OCI-LY3 (cell line): Measurements from ENCODE around the gene MDK.
A peak's percentile ranks its signal among the peaks of the same experiment; 100 is the strongest.

ENCODE experiments used
- H2AFZ ChIP-seq: fragments of 200-600, 300-600 bp; shearing (Covaris generic); 2 replicates; pipeline ENCODE4 v1.6.0; 2014; ENCODE audit warnings: antibody characterized with exemption, low read depth, low read length
- H3K27ac ChIP-seq: fragments of 200-600, 300-600 bp; sonication (generic); 2 replicates; pipeline ENCODE4 v1.5.1; 2014; ENCODE audit warnings: mild to moderate bottlenecking, low read length, moderate library complexity, mixed read lengths
- H3K27me3 ChIP-seq: fragments of 200-600, 300-600 bp; sonication (generic); 2 replicates; pipeline ENCODE4 v1.6.1; 2014; ENCODE audit warnings: low read depth, low read length, mixed read lengths
- H3K36me3 ChIP-seq: fragments of 200-600, 300-600 bp; sonication (generic); replicated peaks from 2 replicates; pipeline ENCODE3; 2014; ENCODE audit warnings: low read depth, low read length, mixed read lengths
- H3K4me1 ChIP-seq: fragments of 300-600, 200-600 bp; sonication (generic); 2 replicates; pipeline ENCODE4 v1.6.1; 2014; ENCODE audit warnings: low read length, mixed read lengths
- H3K4me2 ChIP-seq: fragments of 200-600, 300-600 bp; sonication (generic); 2 replicates; pipeline ENCODE4 v1.6.1; 2014; ENCODE audit warnings: low read length, mixed read lengths
- H3K4me3 ChIP-seq: fragments of 300-600, 200-600 bp; sonication (generic); 2 replicates; pipeline ENCODE4 v1.5.1; 2014; ENCODE audit warnings: antibody characterized with exemption, mild to moderate bottlenecking, low read length, moderate library complexity
- H3K79me2 ChIP-seq: fragments of 300-600, 200-600 bp; shearing (Covaris generic); 2 replicates; pipeline ENCODE4 v1.6.1; 2014; ENCODE audit warnings: mild to moderate bottlenecking, low read length, mixed read lengths
- H3K9ac ChIP-seq: fragments of 300-600, 200-600 bp; shearing (Covaris generic); 2 replicates; pipeline ENCODE4 v1.6.0; 2014; ENCODE audit warnings: mild to moderate bottlenecking, low read length, moderate library complexity
- H3K9me3 ChIP-seq: fragments of 200-600, 300-600 bp; shearing (Covaris generic); 2 replicates; pipeline ENCODE4 v1.6.1; 2014; ENCODE audit warnings: low read length, mixed read lengths; ENCODE audit not compliant: insufficient read depth
- H4K20me1 ChIP-seq: fragments of 200-600, 300-600 bp; sonication (generic); 2 replicates; pipeline ENCODE4 v1.6.1; 2016; ENCODE audit warnings: low read length, mixed read lengths; ENCODE audit not compliant: insufficient read depth
- CTCF ChIP-seq: fragments of 200-600, 300-600 bp; sonication (generic); IDR thresholded peaks from 2 replicates; pipeline ENCODE4 v1.5.1; 2014; ENCODE audit warnings: antibody characterized with exemption, low read length, low read depth
- EZH2phosphoT487 ChIP-seq: fragments of 200-600 bp; shearing (Covaris generic); IDR thresholded peaks from 2 replicates; pipeline ENCODE4 v1.6.1; 2018; ENCODE audit warnings: antibody characterized with exemption, mixed run types, low read depth

MDK gene

GRCh38 chr11:46366260-46366659 lies 15.2 kb upstream of the MDK start:
- no peak overlapping the region for H3K4me2 ChIP-seq
- H3K9me3 ChIP-seq, result no peaks in the 10 kb centered on the region
- no peak overlapping the region for H2AFZ ChIP-seq
- no peaks in the 10 kb centered on the region for H3K27me3 ChIP-seq
- peaks cover 2% of the 10 kb centered on the region; the same call in 1 of the 2 replicates for H4K20me1 ChIP-seq
- H3K9ac ChIP-seq, result no peak overlapping the region
- peaks cover 10% of the 10 kb centered on the region for H3K36me3 ChIP-seq
- H3K4me3 ChIP-seq, result no peak overlapping the region
- peaks cover 7% of the 10 kb centered on the region for H3K4me1 ChIP-seq
- H3K79me2 ChIP-seq, result peaks cover 24% of the 10 kb centered on the region
- no peak for TF ChIP-seq EZH2phosphoT487
- no peak for TF ChIP-seq CTCF
- H3K27ac ChIP-seq, result no peak overlapping the region

GRCh38 chr11:46366661-46367161 lies 14.8 kb upstream of the MDK start:
- peaks cover 10% of the 10 kb centered on the region for H3K36me3 ChIP-seq
- H3K27ac ChIP-seq, result no peak overlapping the region
- TF ChIP-seq CTCF, result no peak
- TF ChIP-seq EZH2phosphoT487, result no peak

GRCh38 chr11:46367244-46367915 lies 14.1 kb upstream of the MDK start:
- Histone ChIP-seq H3K27ac (no peak overlapping the region), H3K9me3 (no peaks in the 10 kb centered on the region), H3K4me2 (no peak overlapping the region), H3K4me3 (no peak overlapping the region), H4K20me1 (peaks cover 2% of the 10 kb centered on the region; the same call in 1 of the 2 replicates), H2AFZ (no peak overlapping the region), H3K9ac (no peak overlapping the region), H3K27me3 (no peaks in the 10 kb centered on the region), H3K4me1 (no peaks in the 10 kb centered on the region), H3K36me3 (peaks cover 10% of the 10 kb centered on the region), H3K79me2 (peaks cover 13% of the 10 kb centered on the region)
- TF ChIP-seq CTCF (peak; percentile 70), EZH2phosphoT487 (no peak)

More at GRCh38 chr11:46366661-46367161, 14.8 kb upstream of the MDK start:
- H3K4me2 ChIP-seq, result no peak overlapping the region
- H3K4me3 ChIP-seq, result no peak overlapping the region
- H3K27me3 ChIP-seq, result no peaks in the 10 kb centered on the region
- peaks cover 3% of the 10 kb centered on the region for H3K4me1 ChIP-seq
- H2AFZ ChIP-seq, result no peak overlapping the region
- peaks cover 2% of the 10 kb centered on the region; the same call in 1 of the 2 replicates for H4K20me1 ChIP-seq
- peaks cover 19% of the 10 kb centered on the region for H3K79me2 ChIP-seq
- H3K9ac ChIP-seq, result no peak overlapping the region
- no peaks in the 10 kb centered on the region for H3K9me3 ChIP-seq

GRCh38 chr11:46367916-46368267 lies 13.6 kb upstream of the MDK start:
- Histone ChIP-seq H3K36me3 (peaks cover 10% of the 10 kb centered on the region), H3K9ac (no peak overlapping the region), H2AFZ (no peak overlapping the region), H3K79me2 (peaks cover 8% of the 10 kb centered on the region; the same call in 1 of the 2 replicates), H3K27ac (no peak overlapping the region), H4K20me1 (peaks cover 2% of the 10 kb centered on the region; the same call in 1 of the 2 replicates), H3K4me2 (no peak overlapping the region), H3K27me3 (no peaks in the 10 kb centered on the region), H3K4me1 (no peaks in the 10 kb centered on the region), H3K4me3 (no peak overlapping the region), H3K9me3 (no peaks in the 10 kb centered on the region)
- TF ChIP-seq EZH2phosphoT487 (no peak), CTCF (no peak)
